Articular chondrocyte of knee joint (primary cell): Measurements from ENCODE around the gene IGFL1. TPM values are rescaled to one million over a fixed set of nuclear protein-coding genes. Genes with fewer than 3 reads are reported as not detected.

Experiments
- total RNA-seq: library from RNA; depleted of rRNA; stranded (reverse); fragments of >200 nt; gene quantifications from 2 replicates; pipeline ENCODE4 v1.2.3, GENCODE V29; 2012

The IGFL1 gene
- total RNA-seq = not detected in 2 replicates

GRCh38 chr19:46229442-46229841 lies at the start of gene IGFL1:
Gene IGFL1, plus strand, starts transcription at chr19:46229742. Its CDS starts 33 bp downstream, at chr19:46229775.

Other genes with a start within 250 kb of the IGFL1 start
- 3.9 and 4.3 TPM in 2 replicates for gene CCDC61, start 234.3 kb upstream of the IGFL1 start, total RNA-seq
- gene PGLYRP1, start 206.7 kb upstream of the IGFL1 start, total RNA-seq = not detected in 2 replicates
- gene IGFL4, start 188.7 kb upstream of the IGFL1 start, total RNA-seq = not detected in 2 replicates
- gene IGFL3, start 105.1 kb upstream of the IGFL1 start, total RNA-seq = not detected in 2 replicates
- gene IGFL2, start 81.5 kb upstream of the IGFL1 start, total RNA-seq = 0.11 TPM in 1 of 2 replicates, not detected in the other
- gene HIF3A, start 67.3 kb downstream of the IGFL1 start, total RNA-seq = 0.11 and 0.39 TPM in 2 replicates
- 35.1 and 44.7 TPM in 2 replicates for gene PPP5C, start 117.3 kb downstream of the IGFL1 start, total RNA-seq
- gene CCDC8, start 183.8 kb downstream of the IGFL1 start, total RNA-seq = 16.8 and 21.6 TPM in 2 replicates
- 0.11 and 0.13 TPM in 2 replicates for gene PNMA8C, start 199.2 kb downstream of the IGFL1 start, total RNA-seq
- 2.6 and 8.1 TPM in 2 replicates for gene PNMA8A, start 241.8 kb downstream of the IGFL1 start, total RNA-seq